ENCODE data around the gene SUGP2. TPM values are rescaled to one million over a fixed set of nuclear protein-coding genes. Genes with fewer than 3 reads are reported as not detected.

Gene SUGP2
- total and polyA plus RNA-seq, 2 of the 13 experiments (the other 11 are each of a cell fraction or from before 2014, with no cell fraction given), result 40.6 to 57.7 TPM

GRCh38 chr19:18984251-18984650 is 49.1 kb downstream of the SUGP2 start:
- H3K36me3 ChIP-seq (replicated peaks in 1 of 2; ENCODE audit: control insufficient read depth in 1 of 2, insufficient read depth in 2 of 2, low read length in 2 of 2), result no peaks in the 10 kb centered on the region
- TF ChIP-seq ATAD3A (CRISPR knock-in tag; IDR thresholded peaks at IDR 0.05) (no peak), CAMTA2 (CRISPR knock-in tag; IDR thresholded peaks at IDR 0.05; ENCODE audit: borderline replicate concordance) (no peak), IRF1 (CRISPR knock-in tag; IDR thresholded peaks at IDR 0.05; ENCODE audit: low read depth) (no peak), ZNF329 (CRISPR knock-in tag; IDR thresholded peaks at IDR 0.05; ENCODE audit: low read depth) (peak; percentile 95), ZNF710 (CRISPR knock-in tag; IDR thresholded peaks at IDR 0.05; ENCODE audit: borderline replicate concordance) (no peak), TSC22D2 (CRISPR knock-in tag; IDR thresholded peaks at IDR 0.05; ENCODE audit: borderline replicate concordance) (no peak)
- intact Hi-C loops (cut with micrococcal nuclease; ENCODE audit: unreplicated experiment), result no loop called here
- FAIRE-seq, result no peak
- H3K9me3 ChIP-seq (ENCODE audit: low read length), result no peaks in the 10 kb centered on the region
- in situ Hi-C loops (cut with HindIII; ENCODE audit: extremely low pct_ligation_motif_present, low pct_unique_long_range_greater_than_20kb), result loop anchor here (10.0 kb wide), 2 partner anchors 59 to 89 kb away; partner anchors contain the start of gene CERS1
- H3K9ac ChIP-seq (ENCODE audit: insufficient read depth, low read depth, low read length), result no peak overlapping the region
- no TSS peak for BruUV-seq (replicated peaks)
- no peak overlapping the region for H3K4me3 ChIP-seq (replicated peaks in 1 of 3; ENCODE audit: insufficient read depth in 1 of 3, low read depth in 2 of 3, low read length in 3 of 3)
- POLR2A ChIA-PET, result no interaction called here
- CTCF ChIA-PET (ENCODE audit: low intra/inter-chr PET ratio, low total read pairs), result no interaction called here
- DNase-seq (ENCODE audit: low spot score), result no peak
- 0% methylated on average over 1 of the region's 3 CpGs for WGBS (ENCODE audit: low lambda C conversion rate)
- peaks cover 10% of the 10 kb centered on the region for H3K4me1 ChIP-seq (ENCODE audit: insufficient read depth, low read length)
- peaks cover 0 to 34% of the 10 kb centered on the region in 2 experiments; a peak in 3 of 5 replicates for H3K27me3 ChIP-seq (ENCODE audit: control insufficient read depth in 1 of 2, insufficient read depth in 2 of 2, low read length in 2 of 2)
- H3K27ac ChIP-seq (ENCODE audit: extremely low read length, insufficient read depth, low read length), result no peak overlapping the region
- H3K4me2 ChIP-seq (ENCODE audit: low read depth, low read length), result no peak overlapping the region
- no peaks in the 10 kb centered on the region for H3K79me2 ChIP-seq (ENCODE audit: insufficient read depth, low read length)
- no peak for ATAC-seq
- H2AFZ ChIP-seq (ENCODE audit: low read length), result no peak overlapping the region
- H4K20me1 ChIP-seq (ENCODE audit: insufficient read depth, low read length), result no peaks in the 10 kb centered on the region
